GDM1 (cell line): ENCODE results near the gene SORBS2.
"Not testable (repeated sequence)": the region's sequence is repeated elsewhere in the genome, so short reads cannot be mapped to it uniquely, and the experiment has no call there.

ENCODE experiments used
- DNase-seq: peaks from one replicate; lab custom pipeline; 2025; lab: John Stamatoyannopoulos, UW

SORBS2 gene

GRCh38 chr4:185713731-185714130 lies 98.3 kb downstream of the SORBS2 start:
- no peak for DNase-seq

- no peak for DNase-seq
Observed at GRCh38 chr4:185713272-185713671, 98.7 kb downstream of the SORBS2 start.

GRCh38 chr4:185712350-185713024 lies 99.5 kb downstream of the SORBS2 start:
- no peak for DNase-seq

- no peak for DNase-seq
Observed at GRCh38 chr4:185711726-185712125, 100.3 kb downstream of the SORBS2 start.

- no peak for DNase-seq
Observed at GRCh38 chr4:185710487-185710995, 101.5 kb downstream of the SORBS2 start.

GRCh38 chr4:185709802-185710486 lies 102.0 kb downstream of the SORBS2 start:
- DNase-seq, result no peak

- DNase-seq, result no peak
Observed at GRCh38 chr4:185708348-185708747, 103.6 kb downstream of the SORBS2 start.

- DNase-seq, result not testable (repeated sequence)
Observed at GRCh38 chr4:185707622-185708021, 104.4 kb downstream of the SORBS2 start.

- no peak for DNase-seq
Observed at GRCh38 chr4:185702147-185702663, 109.8 kb downstream of the SORBS2 start.

- no peak for DNase-seq
Observed at GRCh38 chr4:185700630-185701029, 111.4 kb downstream of the SORBS2 start.

GRCh38 chr4:185700048-185700447 lies 111.9 kb downstream of the SORBS2 start:
- no peak for DNase-seq

- no peak for DNase-seq
Observed at GRCh38 chr4:185697488-185697887, 114.5 kb downstream of the SORBS2 start.

GRCh38 chr4:185695743-185696142 lies 116.3 kb downstream of the SORBS2 start:
- DNase-seq, result no peak

- no peak for DNase-seq
Observed at GRCh38 chr4:185693548-185694215, 118.3 kb downstream of the SORBS2 start.

- DNase-seq, result no peak
Observed at GRCh38 chr4:185689407-185689806, 122.6 kb downstream of the SORBS2 start.

GRCh38 chr4:185685804-185686203 lies 126.2 kb downstream of the SORBS2 start:
- no peak for DNase-seq

- DNase-seq, result no peak
Observed at GRCh38 chr4:185683896-185684295, 128.1 kb downstream of the SORBS2 start.

- DNase-seq, result no peak
Observed at GRCh38 chr4:185683222-185683621, 128.8 kb downstream of the SORBS2 start.

- no peak for DNase-seq
Observed at GRCh38 chr4:185682236-185682635, 129.8 kb downstream of the SORBS2 start.

GRCh38 chr4:185681604-185682003 lies 130.4 kb downstream of the SORBS2 start:
- DNase-seq, result no peak

GRCh38 chr4:185680617-185681016 lies 131.4 kb downstream of the SORBS2 start:
- no peak for DNase-seq

- DNase-seq, result no peak
Observed at GRCh38 chr4:185679523-185679922, 132.5 kb downstream of the SORBS2 start.
